HG03565 (cell line): Measurements from ENCODE around the gene HILPDA.
"Not testable (repeated sequence)": the region's sequence is repeated elsewhere in the genome, so short reads cannot be mapped to it uniquely, and the experiment has no call there.

Source experiments
- ATAC-seq: cut with Tn5 transposase; IDR thresholded peaks from one replicate; pipeline ENCODE4 v1.9.1; 2021; ENCODE audit warnings: mild to moderate bottlenecking, moderate library complexity; ENCODE audit not compliant: unreplicated experiment

HILPDA gene

DNA sequence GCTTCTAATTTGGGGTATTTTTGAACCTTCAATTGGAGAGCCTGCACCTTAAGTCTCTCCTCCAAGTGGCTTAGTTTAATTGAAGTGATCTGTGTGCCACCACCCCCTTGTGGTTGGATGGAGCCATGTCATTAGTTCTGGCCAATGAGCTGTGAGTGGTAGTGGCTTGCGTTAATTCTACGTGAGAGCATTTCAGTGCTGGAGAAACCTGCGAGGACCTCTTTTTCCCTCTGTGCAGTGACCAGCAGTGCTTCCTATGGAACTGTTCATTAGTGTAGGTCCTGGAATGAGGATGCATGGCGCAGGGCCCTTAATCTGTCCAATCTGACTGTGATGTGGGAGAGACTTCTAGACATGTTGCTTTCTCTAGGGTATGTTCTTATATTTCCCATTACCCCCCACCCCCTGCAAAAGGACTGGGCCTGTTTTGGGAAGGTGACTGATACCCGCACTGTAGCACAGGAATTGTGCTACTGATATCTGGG, 3.8 kb downstream of the HILPDA start:
- ATAC-seq, result peak; percentile 33

DNA sequence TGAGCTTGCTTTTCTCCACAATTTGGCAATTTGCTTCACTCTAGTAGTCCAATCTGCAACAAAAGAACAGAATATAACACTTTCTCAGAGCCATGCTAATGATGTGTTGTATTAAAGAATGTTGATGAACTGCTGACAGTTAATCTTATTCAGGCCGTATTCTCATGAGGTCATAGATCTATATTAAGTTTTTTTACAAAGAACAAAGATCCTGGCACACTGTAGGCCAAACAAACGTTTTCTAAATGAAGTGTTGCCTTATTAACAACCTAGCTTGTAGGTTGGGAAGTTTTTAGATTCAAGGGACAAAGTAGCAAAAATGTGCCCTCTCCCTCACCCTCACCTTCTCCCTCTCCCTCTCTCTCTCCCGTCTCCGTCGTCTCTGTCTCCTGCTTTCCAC, 6.8 kb downstream of the HILPDA start:
- no peak for ATAC-seq

- ATAC-seq, result not testable (repeated sequence)
These were observed 7.7 kb downstream of the HILPDA start for GRCh38 chr7:128463345-128463744.

GRCh38 chr7:128463933-128464332, 8.3 kb downstream of the HILPDA start:
- ATAC-seq, result not testable (repeated sequence)

DNA sequence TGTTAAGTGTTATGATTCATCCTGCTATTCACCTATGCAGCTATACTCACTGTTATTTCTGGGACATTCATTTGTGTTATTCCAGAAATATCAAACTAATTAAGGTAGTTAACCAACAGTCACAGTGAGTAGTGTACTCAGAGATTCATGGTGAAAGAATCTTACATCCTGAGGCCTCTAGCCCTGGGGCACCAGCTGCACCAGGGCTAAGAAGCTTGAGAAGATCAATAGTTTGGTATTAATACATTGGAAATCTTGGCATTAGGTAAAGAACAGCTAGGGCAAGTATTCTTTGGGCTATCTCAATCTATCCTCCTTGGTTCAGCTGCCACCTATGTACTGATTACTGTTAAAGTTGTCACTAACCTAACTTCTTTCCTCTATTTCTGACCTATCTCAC, 11.2 kb downstream of the HILPDA start:
- not testable (repeated sequence) for ATAC-seq

- ATAC-seq, result peak; percentile 78
These were observed 21.0 kb downstream of the HILPDA start, which contains the start of gene METTL2B for GRCh38 chr7:128476402-128477335. Gene METTL2B, plus strand, starts transcription at chr7:128476748. Its CDS starts 18 bp downstream, at chr7:128476766.

GRCh38 chr7:128477336-128477690, 21.6 kb downstream of the HILPDA start:
- not testable (repeated sequence) for ATAC-seq

DNA sequence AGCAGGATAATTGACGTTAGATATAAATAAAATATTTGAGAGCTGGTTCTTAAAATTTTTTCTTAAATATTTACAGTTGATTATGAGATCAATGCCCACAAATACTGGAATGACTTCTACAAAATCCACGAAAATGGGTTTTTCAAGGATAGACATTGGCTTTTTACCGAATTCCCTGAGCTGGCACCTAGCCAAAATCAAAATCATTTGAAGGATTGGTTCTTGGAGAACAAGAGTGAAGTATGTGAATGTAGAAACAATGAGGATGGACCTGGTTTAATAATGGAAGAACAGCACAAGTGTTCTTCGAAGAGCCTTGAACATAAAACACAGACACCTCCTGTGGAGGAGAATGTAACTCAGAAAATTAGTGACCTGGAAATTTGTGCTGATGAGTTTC, 23.4 kb downstream of the HILPDA start:
- not testable (repeated sequence) for ATAC-seq

GRCh38 chr7:128488134-128488533, 32.5 kb downstream of the HILPDA start:
- not testable (repeated sequence) for ATAC-seq

- no peak for ATAC-seq
These were observed 41.7 kb downstream of the HILPDA start for GRCh38 chr7:128497405-128497804.

DNA sequence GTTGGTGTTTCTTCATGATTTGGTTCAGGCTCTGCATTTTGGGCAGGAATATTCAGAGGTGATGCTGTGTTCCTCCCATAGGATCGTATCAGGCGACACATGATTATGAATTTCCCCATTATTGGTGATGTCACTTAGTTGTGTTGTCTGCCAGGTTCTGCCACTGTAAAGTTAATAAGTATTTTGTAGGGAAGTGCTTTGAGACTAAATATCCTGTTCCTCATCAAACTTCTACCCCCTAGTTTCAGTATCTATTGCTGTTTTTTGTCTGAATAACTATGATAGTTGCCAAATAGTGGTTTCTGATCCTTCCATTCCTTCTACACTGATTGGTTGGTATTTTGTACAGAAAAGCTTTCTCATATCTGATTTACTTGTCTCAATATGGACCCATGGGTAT, 49.7 kb downstream of the HILPDA start:
- ATAC-seq, result not testable (repeated sequence)

DNA sequence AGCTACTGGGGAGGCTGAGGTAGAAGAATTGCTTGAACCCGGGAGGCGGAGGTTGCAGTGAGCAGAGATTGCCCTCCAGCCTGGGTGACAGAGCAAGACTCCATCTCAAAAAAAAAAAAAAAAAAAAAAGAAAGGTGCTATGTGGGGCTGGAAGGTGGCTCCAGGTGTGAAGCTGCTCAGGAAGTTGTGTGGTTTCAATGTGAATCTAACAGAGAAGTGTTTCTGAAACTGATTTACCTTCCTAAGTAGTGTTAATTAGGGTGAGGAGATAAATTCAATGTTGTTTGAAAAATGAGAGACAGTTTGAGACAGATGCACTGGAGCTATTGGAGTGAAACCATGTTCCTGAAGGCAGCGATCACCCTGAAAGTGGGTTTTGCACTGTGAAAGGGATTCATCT, 51.1 kb downstream of the HILPDA start:
- not testable (repeated sequence) for ATAC-seq

DNA sequence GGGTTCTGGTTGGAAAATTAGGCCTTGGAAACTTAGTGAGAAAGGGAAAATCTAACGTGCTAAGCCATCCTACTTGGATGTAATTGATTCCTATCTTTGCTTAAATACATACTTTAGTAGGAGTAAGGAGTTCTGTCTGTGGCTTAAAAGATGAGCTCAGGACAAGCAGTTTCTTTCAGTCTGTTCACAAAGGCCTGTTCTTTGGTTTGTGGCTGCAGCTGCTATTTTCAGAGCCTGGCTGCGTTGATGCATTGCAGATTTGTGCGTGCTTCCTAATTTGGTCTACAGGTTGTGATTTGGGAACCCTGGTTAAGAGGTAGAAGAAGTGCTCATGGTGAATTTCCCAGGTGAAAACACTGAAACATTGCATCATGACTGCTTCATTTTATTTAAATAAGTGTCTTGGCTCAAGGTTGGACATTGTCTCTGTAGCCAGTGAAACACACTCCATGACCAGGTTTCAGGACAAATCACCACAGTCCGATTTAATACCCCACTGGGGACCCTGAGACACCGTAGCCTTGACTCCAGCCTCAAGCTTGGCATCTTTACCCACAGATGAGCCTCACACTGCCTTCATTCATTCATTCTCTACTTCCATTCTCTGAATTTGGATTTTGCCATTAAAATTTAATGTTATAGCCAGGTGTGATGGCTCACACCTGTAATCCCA, 51.8 kb downstream of the HILPDA start:
- not testable (repeated sequence) for ATAC-seq
